Esophagus muscularis mucosa (tissue), 3 donors: ENCODE results near the gene TYR.

Experiments
- POLR2AphosphoS5 ChIP-seq, 2 donors: sonication (generic); formaldehyde crosslinking; IDR thresholded peaks; one replicate each; pipeline ENCODE4 v1.6.1; 2017; ENCODE audit warnings: antibody characterized with exemption in 2 of 2
- TF ChIP-seq, protein P1 (sequence below), 3 experiments: fragments of 200-600 bp in 2 of 3; fragments of 450-650 bp in 1 of 3; sonication (generic) in 2 of 3; IDR thresholded peaks; one replicate each; pipeline ENCODE4 v1.5.1; 2017 to 2019; ENCODE audit warnings: antibody characterized with exemption in 3 of 3, mild to moderate bottlenecking in 2 of 3, moderate library complexity in 1 of 3

DNA sequence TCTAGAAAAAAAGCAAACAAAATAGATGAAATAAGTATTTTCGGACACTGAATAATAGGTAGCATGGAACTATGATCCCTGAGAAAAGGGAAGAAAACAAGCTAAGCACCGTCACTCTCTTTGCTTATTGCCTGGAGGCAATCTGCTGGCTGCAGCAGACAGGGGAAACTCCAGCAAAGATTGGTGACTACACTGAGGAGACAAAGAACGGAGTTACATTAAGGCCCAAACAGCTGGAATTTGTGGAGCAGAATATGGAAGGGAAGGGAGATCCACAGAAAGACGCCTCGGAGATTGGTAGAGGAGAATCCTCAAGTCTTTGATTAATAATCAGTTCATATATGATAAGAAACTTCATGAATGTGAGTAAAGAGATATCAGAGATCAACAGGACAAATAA is 150.2 kb downstream of the TYR start:
- TF ChIP-seq, protein P1, sequence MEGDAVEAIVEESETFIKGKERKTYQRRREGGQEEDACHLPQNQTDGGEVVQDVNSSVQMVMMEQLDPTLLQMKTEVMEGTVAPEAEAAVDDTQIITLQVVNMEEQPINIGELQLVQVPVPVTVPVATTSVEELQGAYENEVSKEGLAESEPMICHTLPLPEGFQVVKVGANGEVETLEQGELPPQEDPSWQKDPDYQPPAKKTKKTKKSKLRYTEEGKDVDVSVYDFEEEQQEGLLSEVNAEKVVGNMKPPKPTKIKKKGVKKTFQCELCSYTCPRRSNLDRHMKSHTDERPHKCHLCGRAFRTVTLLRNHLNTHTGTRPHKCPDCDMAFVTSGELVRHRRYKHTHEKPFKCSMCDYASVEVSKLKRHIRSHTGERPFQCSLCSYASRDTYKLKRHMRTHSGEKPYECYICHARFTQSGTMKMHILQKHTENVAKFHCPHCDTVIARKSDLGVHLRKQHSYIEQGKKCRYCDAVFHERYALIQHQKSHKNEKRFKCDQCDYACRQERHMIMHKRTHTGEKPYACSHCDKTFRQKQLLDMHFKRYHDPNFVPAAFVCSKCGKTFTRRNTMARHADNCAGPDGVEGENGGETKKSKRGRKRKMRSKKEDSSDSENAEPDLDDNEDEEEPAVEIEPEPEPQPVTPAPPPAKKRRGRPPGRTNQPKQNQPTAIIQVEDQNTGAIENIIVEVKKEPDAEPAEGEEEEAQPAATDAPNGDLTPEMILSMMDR (IDR thresholded peaks at IDR 0.05), result no peak
- TF ChIP-seq POLR2AphosphoS5 (IDR thresholded peaks at IDR 0.05), result no peak
